Glutamatergic neuron (in vitro differentiated cells): ENCODE data around the gene TCERG1L. TPM values are rescaled to one million over a fixed set of nuclear protein-coding genes. Genes with fewer than 3 reads are reported as not detected.
"Not testable (repeated sequence)": the region's sequence is repeated elsewhere in the genome, so short reads cannot be mapped to it uniquely, and the experiment has no call there.

Source experiments
- DNase-seq: peaks from one replicate; pipeline ENCODE4 v3.0.0; 2022
- H3K27ac Mint-ChIP-seq: one replicate; pipeline ENCODE4 v1.8.0; 2020; ENCODE audit warnings: mild to moderate bottlenecking, mixed read lengths, inconsistent platforms; ENCODE audit not compliant: unreplicated experiment
- H3K27me3 Mint-ChIP-seq: one replicate; pipeline ENCODE4 v1.8.0; 2020; ENCODE audit warnings: mild to moderate bottlenecking, moderate library complexity, mixed read lengths, inconsistent platforms; ENCODE audit not compliant: unreplicated experiment
- H3K36me3 Mint-ChIP-seq: one replicate; pipeline ENCODE4 v1.8.0; 2020; ENCODE audit warnings: mild to moderate bottlenecking, mixed read lengths, inconsistent platforms; ENCODE audit not compliant: unreplicated experiment
- H3K4me1 Mint-ChIP-seq: one replicate; pipeline ENCODE4 v1.8.0; 2020; ENCODE audit warnings: mild to moderate bottlenecking, low read depth, mixed read lengths, inconsistent platforms; ENCODE audit not compliant: unreplicated experiment
- H3K4me3 Mint-ChIP-seq: one replicate; pipeline ENCODE4 v1.8.0; 2020; ENCODE audit warnings: mild to moderate bottlenecking, mixed read lengths, inconsistent platforms; ENCODE audit not compliant: unreplicated experiment
- H3K9me3 Mint-ChIP-seq: one replicate; pipeline ENCODE4 v1.8.0; 2020; ENCODE audit warnings: mild to moderate bottlenecking, moderate library complexity, mixed read lengths, inconsistent platforms; ENCODE audit not compliant: unreplicated experiment
- CTCF ChIP-seq: fragments of 200-600 bp; sonication (generic); IDR thresholded peaks from one replicate; pipeline ENCODE4 v1.5.0; 2021; ENCODE audit not compliant: partially characterized antibody, unreplicated experiment
- total RNA-seq: library from RNA; stranded (reverse); fragmentation: NEBNext Ultra II Directional; extraction: Animal tissue kit (Norgen Biotek cat#: 25700); gene quantifications from one replicate; pipeline ENCODE4 v1.2.1, GENCODE V29; 2021; ENCODE audit not compliant: unreplicated experiment

Gene TCERG1L
- total RNA-seq, 1 donor from 2014 or later = 2.2 TPM

- no peak for TF ChIP-seq CTCF
- Mint-ChIP-seq H3K27ac (no peak overlapping the region), H3K4me3 (no peak overlapping the region), H3K36me3 (peaks cover under 1% of the 10 kb centered on the region), H3K9me3 (peaks cover 3% of the 10 kb centered on the region), H3K4me1 (peaks cover 11% of the 10 kb centered on the region), H3K27me3 (peaks cover 2% of the 10 kb centered on the region)
- DNase-seq = no peak
Measured at GRCh38 chr10:131157899-131158298, 153.6 kb downstream of the TCERG1L start.

GRCh38 chr10:131155876-131156230 is 155.7 kb downstream of the TCERG1L start:
- peaks cover 6% of the 10 kb centered on the region for H3K4me1 Mint-ChIP-seq
- H3K27me3 Mint-ChIP-seq = peaks cover 6% of the 10 kb centered on the region
- H3K4me3 Mint-ChIP-seq = no peak overlapping the region
- no peak overlapping the region for H3K27ac Mint-ChIP-seq
- H3K9me3 Mint-ChIP-seq = peaks cover 12% of the 10 kb centered on the region
- no peak for DNase-seq
- no peak for TF ChIP-seq CTCF
- peaks cover 8% of the 10 kb centered on the region for H3K36me3 Mint-ChIP-seq

GRCh38 chr10:131155218-131155875 is 156.2 kb downstream of the TCERG1L start:
- H3K4me1 Mint-ChIP-seq = peaks cover 6% of the 10 kb centered on the region
- peaks cover 12% of the 10 kb centered on the region for H3K36me3 Mint-ChIP-seq
- H3K27me3 Mint-ChIP-seq = peaks cover 6% of the 10 kb centered on the region
- peaks cover 14% of the 10 kb centered on the region for H3K9me3 Mint-ChIP-seq
- no peak for TF ChIP-seq CTCF
- H3K27ac Mint-ChIP-seq = no peak overlapping the region
- peak; percentile 41 for DNase-seq
- no peak overlapping the region for H3K4me3 Mint-ChIP-seq

GRCh38 chr10:131154306-131155025 is 157.1 kb downstream of the TCERG1L start:
- Mint-ChIP-seq H3K4me1 (peaks cover 6% of the 10 kb centered on the region), H3K27ac (no peak overlapping the region), H3K9me3 (peaks cover 13% of the 10 kb centered on the region), H3K27me3 (peaks cover 6% of the 10 kb centered on the region), H3K4me3 (no peak overlapping the region), H3K36me3 (peaks cover 12% of the 10 kb centered on the region)
- TF ChIP-seq CTCF = no peak
- no peak for DNase-seq

GRCh38 chr10:131152456-131152855 is 159.1 kb downstream of the TCERG1L start:
- Mint-ChIP-seq H3K9me3 (peaks cover 15% of the 10 kb centered on the region), H3K36me3 (peaks cover 18% of the 10 kb centered on the region), H3K27me3 (peaks cover 10% of the 10 kb centered on the region)
- H3K4me1 Mint-ChIP-seq, H3K27ac Mint-ChIP-seq, H3K4me3 Mint-ChIP-seq, DNase-seq: not testable (repeated sequence)
